NCI-H2107 treated with DMSO at 0.1 percent for 48 hours (cell line): Measurements from ENCODE around the gene SLC4A1.
A peak's percentile ranks its signal among the peaks of the same experiment; 100 is the strongest.
"Not testable (repeated sequence)": the region's sequence is repeated elsewhere in the genome, so short reads cannot be mapped to it uniquely, and the experiment has no call there.

Experiments used
- DNase-seq: peaks from one replicate; lab custom pipeline; 2025; ENCODE audit not compliant: unreplicated experiment; lab: John Stamatoyannopoulos, UW

Gene SLC4A1

GRCh38 chr17:44257815-44258760 lies 9.8 kb downstream of the SLC4A1 start:
- DNase-seq: no peak

GRCh38 chr17:44256671-44257070 lies 11.3 kb downstream of the SLC4A1 start:
- no peak for DNase-seq

- no peak for DNase-seq
Measured at GRCh38 chr17:44255915-44256314, 12.0 kb downstream of the SLC4A1 start.

GRCh38 chr17:44254361-44255095 lies 13.4 kb downstream of the SLC4A1 start:
- DNase-seq: no peak

- no peak for DNase-seq
Measured at GRCh38 chr17:44253006-44253405, 14.9 kb downstream of the SLC4A1 start.

GRCh38 chr17:44251062-44251461 lies 16.9 kb downstream of the SLC4A1 start:
- no peak for DNase-seq

- DNase-seq: no peak
Measured at GRCh38 chr17:44249501-44250246, 18.3 kb downstream of the SLC4A1 start.

GRCh38 chr17:44247876-44248736 lies 19.8 kb downstream of the SLC4A1 start:
- no peak for DNase-seq

GRCh38 chr17:44247440-44247841 lies 20.5 kb downstream of the SLC4A1 start:
- DNase-seq: no peak

- DNase-seq: no peak
Measured at GRCh38 chr17:44241106-44241624, 26.8 kb downstream of the SLC4A1 start.

GRCh38 chr17:44237886-44238285 lies 30.0 kb downstream of the SLC4A1 start:
- not testable (repeated sequence) for DNase-seq

- DNase-seq: no peak
Measured at GRCh38 chr17:44236444-44236991, 31.4 kb downstream of the SLC4A1 start.

GRCh38 chr17:44235583-44235936 lies 32.4 kb downstream of the SLC4A1 start:
- DNase-seq: no peak

GRCh38 chr17:44233582-44233981 lies 34.4 kb downstream of the SLC4A1 start:
- DNase-seq: no peak

GRCh38 chr17:44232061-44232460 lies 35.9 kb downstream of the SLC4A1 start:
- DNase-seq: no peak

GRCh38 chr17:44230140-44230539 lies 37.8 kb downstream of the SLC4A1 start:
- DNase-seq: no peak

GRCh38 chr17:44229090-44229489 lies 38.8 kb downstream of the SLC4A1 start:
- DNase-seq: no peak

GRCh38 chr17:44223541-44224071 lies 44.3 kb downstream of the SLC4A1 start:
- no peak for DNase-seq

GRCh38 chr17:44222112-44222869 lies 45.6 kb downstream of the SLC4A1 start:
- DNase-seq: peak; percentile 61
